MCF 10A (cell line): Measurements from ENCODE around the gene BHLHE40. TPM values are rescaled to one million over a fixed set of nuclear protein-coding genes. Genes with fewer than 3 reads are reported as not detected.

Experiments
- BruUV-seq: library from RNA; stranded (reverse); fragments of 400-500 nt; replicated peaks from 2 replicates; lab custom pipeline; 2021; lab: Mats Ljungman, UMichigan
- CTCF ChIA-PET: fragments of 300-600 bp; sonication (Branson Sonifier 250); formaldehyde crosslinking; extraction: SDS; loops from one replicate; lab custom pipeline; 2021; ENCODE audit warnings: antibody characterized with exemption, inconsistent platforms; lab: Yijun Ruan, JAX
- POLR2A ChIA-PET: fragments of 300-600, 350-650 bp; sonication (Branson Sonifier 250); formaldehyde crosslinking; extraction: SDS; loops from one replicate; lab custom pipeline; 2020; ENCODE audit warnings: antibody characterized with exemption, inconsistent platforms; lab: Yijun Ruan, JAX
- DNase-seq: peaks from one replicate; pipeline ENCODE4 v3.0.0-alpha.2; 2018; ENCODE audit not compliant: unreplicated experiment
- H3K27ac Mint-ChIP-seq: one replicate; pipeline ENCODE4 v1.8.0; 2022; ENCODE audit warnings: mild to moderate bottlenecking, low read depth, mixed read lengths; ENCODE audit not compliant: unreplicated experiment
- H3K27me3 Mint-ChIP-seq: one replicate; pipeline ENCODE4 v1.8.0; 2022; ENCODE audit warnings: mixed read lengths; ENCODE audit not compliant: insufficient read depth, unreplicated experiment
- H3K36me3 Mint-ChIP-seq: one replicate; pipeline ENCODE4 v1.8.0; 2022; ENCODE audit warnings: mild to moderate bottlenecking, moderate library complexity, mixed read lengths; ENCODE audit not compliant: insufficient read depth, unreplicated experiment
- H3K4me1 Mint-ChIP-seq: one replicate; pipeline ENCODE4 v1.8.0; 2022; ENCODE audit warnings: mixed read lengths; ENCODE audit not compliant: insufficient read depth, unreplicated experiment
- H3K4me3 Mint-ChIP-seq: one replicate; pipeline ENCODE4 v1.8.0; 2022; ENCODE audit warnings: mild to moderate bottlenecking, moderate library complexity, mixed read lengths; ENCODE audit not compliant: unreplicated experiment
- H3K9me3 Mint-ChIP-seq: one replicate; pipeline ENCODE4 v1.8.0; 2022; ENCODE audit warnings: mixed read lengths; ENCODE audit not compliant: unreplicated experiment
- CTCF ChIP-seq: fragments of 200-600 bp; IDR thresholded peaks from one replicate; pipeline ENCODE4 v1.8.0; 2022; ENCODE audit warnings: antibody characterized with exemption, mild to moderate bottlenecking; ENCODE audit not compliant: unreplicated experiment
- intact Hi-C: fragments of 100-400 bp; cut with micrococcal nuclease; formaldehyde crosslinking; loops from 2 replicates; pipeline ENCODE4 v1.14.1; 2022
- total RNA-seq: library from RNA; stranded (reverse); gene quantifications from 2 replicates; pipeline ENCODE4 v1.2.3, GENCODE V29; 2022

The BHLHE40 gene
- total RNA-seq, 1 experiment from 2014 or later, result 16.8 TPM

DNA sequence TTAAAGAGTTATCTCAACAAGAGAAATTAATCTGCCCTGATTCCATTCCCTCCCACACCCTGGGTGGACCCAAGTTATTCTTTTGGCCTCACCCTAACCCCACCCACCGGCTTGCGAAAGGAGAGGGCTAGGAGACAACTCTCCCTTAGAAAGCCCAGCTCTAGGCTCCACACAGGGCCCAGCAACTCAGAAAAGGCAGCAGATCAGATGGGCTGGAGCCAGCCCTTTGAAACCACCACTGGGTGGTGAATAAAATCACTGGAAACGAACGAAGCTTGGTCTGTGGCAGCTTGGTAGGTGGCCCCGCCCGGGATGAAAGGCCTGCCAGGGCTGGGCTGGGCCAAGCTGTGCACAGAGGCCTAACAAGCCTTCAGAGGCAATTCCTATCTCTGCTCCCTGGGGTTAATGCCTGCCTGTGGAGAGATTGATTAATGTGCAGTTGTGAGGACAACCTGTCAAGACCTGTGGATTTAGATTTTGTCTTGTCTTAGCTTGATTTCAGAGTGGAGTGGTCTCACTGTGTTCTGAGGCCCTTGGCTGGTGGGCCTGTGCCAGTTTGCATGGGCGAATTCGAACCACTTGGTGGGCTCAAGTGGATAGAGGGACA is 38.8 kb downstream of the BHLHE40 start:
- BruUV-seq, result TSS peak; percentile 48
- ChIA-PET CTCF (interaction anchor here (0.6 to 4.4 kb wide), 19 partner anchors 8 to 660 kb away, joined by 3 to 41 read pairs (median 4); partner anchors contain the start of gene BHLHE40), POLR2A (interaction anchor here (0.9 to 8.6 kb wide), 9 partner anchors 12 to 297 kb away, joined by 3 to 251 read pairs (median 5); partner anchors contain the start of gene BHLHE40)
- H3K36me3 Mint-ChIP-seq, result no peaks in the 10 kb centered on the region
- H3K4me3 Mint-ChIP-seq, result no peak overlapping the region
- H3K4me1 Mint-ChIP-seq, result peaks cover 62% of the 10 kb centered on the region
- no peaks in the 10 kb centered on the region for H3K9me3 Mint-ChIP-seq
- DNase-seq, result peak; percentile 82
- no peak for TF ChIP-seq CTCF
- intact Hi-C loops, result no loop called here
- peak overlapping the region; percentile 88 for H3K27ac Mint-ChIP-seq
- H3K27me3 Mint-ChIP-seq, result no peaks in the 10 kb centered on the region

DNA sequence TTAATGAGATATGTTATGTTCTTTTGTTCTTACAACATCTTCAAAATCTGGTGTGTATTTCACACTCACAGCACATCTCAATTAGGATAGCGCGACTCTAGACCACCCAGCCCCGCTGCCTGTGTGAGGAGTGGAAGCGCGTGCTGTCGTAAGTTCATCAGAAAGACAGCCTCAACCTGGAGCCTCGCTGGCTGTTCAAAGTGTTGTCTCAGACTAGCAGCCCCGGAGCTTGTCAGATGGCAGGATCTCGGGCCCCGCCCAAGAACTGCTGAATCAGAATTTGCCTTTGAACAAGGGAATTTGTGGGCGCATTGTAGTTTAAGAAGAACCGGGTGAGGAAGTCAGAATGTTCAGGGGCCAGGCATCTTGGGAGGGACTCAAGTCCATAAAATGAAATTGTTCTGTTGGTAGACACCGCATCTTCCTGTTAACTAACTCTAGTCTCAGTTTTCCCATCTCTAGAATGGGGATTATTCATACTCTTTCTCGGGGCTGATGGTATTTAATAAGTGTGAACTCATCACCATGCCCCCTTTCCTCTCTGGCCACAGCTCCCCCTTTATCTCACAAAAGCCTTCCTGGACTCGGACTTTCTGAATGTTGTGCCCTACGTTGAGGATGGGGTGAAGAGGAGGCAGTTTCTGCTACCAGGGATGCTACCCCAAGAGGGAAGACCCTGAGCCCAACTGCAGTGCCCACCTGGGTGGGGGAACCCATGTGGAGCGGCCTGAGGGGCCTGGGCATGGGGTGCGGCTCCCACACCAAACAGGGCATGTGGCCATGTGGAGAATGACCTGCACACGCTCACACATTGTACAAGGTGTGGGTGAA is 40.4 kb downstream of the BHLHE40 start:
- POLR2A ChIA-PET, result interaction anchor here (0.7 to 8.6 kb wide), 3 partner anchors 25 to 282 kb away, joined by 3 to 251 read pairs (median 23); partner anchors contain the start of gene BHLHE40

DNA sequence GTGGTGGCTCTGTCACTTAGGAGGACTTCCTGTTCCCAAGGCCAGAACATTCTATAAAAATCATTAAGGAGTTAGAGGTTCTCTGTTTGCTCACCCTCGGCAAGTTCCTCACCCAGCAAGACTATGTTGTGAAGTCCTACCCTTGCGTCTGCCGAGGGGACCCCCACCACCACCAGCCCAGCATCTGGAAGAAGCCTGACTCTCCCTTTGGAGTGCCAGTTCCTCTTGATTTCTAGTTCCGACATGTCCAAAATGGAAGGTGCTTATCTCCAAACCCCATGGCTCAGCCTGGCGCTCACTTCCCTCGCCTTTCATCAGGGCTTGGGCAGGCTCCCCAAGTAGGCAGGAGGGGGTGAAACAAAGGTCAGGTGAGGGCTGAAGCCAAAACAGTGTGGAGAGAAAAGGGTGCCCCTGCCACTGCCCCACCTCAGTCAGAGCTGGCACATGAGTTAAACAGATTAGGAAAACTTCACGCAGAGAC is 41.0 kb downstream of the BHLHE40 start:
- no peak for TF ChIP-seq CTCF
- BruUV-seq, result no TSS peak
- Mint-ChIP-seq H3K36me3 (no peaks in the 10 kb centered on the region), H3K27me3 (no peaks in the 10 kb centered on the region), H3K27ac (peak overlapping the region; percentile 88), H3K9me3 (no peaks in the 10 kb centered on the region), H3K4me3 (no peak overlapping the region), H3K4me1 (peaks cover 55% of the 10 kb centered on the region)
- ChIA-PET POLR2A (interaction anchor here (1.1 to 8.6 kb wide), 2 partner anchors 39 to 308 kb away, joined by 4 to 251 read pairs; partner anchors contain the start of gene BHLHE40), CTCF (interaction anchor here (0.9 to 11.0 kb wide), 5 partner anchors 25 to 309 kb away, joined by 3 to 185 read pairs (median 8); partner anchors contain the start of gene BHLHE40)
- intact Hi-C loops, result no loop called here
- DNase-seq, result no peak

More for the DNA sequence above, 40.4 kb downstream of the BHLHE40 start:
- no TSS peak for BruUV-seq
- CTCF ChIA-PET, result interaction anchor here (2.1 to 11.0 kb wide), 3 partner anchors 38 to 299 kb away, joined by 13 to 185 read pairs (median 41); partner anchors contain the start of gene BHLHE40
- Mint-ChIP-seq H3K4me1 (peaks cover 61% of the 10 kb centered on the region), H3K27ac (peak overlapping the region; percentile 88), H3K9me3 (no peaks in the 10 kb centered on the region), H3K27me3 (no peaks in the 10 kb centered on the region), H3K4me3 (no peak overlapping the region), H3K36me3 (no peaks in the 10 kb centered on the region)
- intact Hi-C loops, result no loop called here
- TF ChIP-seq CTCF, result no peak
- peak; percentile 34 for DNase-seq
